Stimulated activated CD4-positive, alpha-beta T cell treated with anti-CD3 and anti-CD28 coated beads, Interleukin-2, amount 100 ng/mL, for 24 hours (primary cell): ENCODE results near the gene SSTR4.
"Not testable (repeated sequence)": the region's sequence is repeated elsewhere in the genome, so short reads cannot be mapped to it uniquely, and the experiment has no call there.

Experiments used
- DNase-seq, 2 donors: peaks; one replicate each; pipeline ENCODE4 v3.0.0-alpha.2; 2020

Gene SSTR4

GRCh38 chr20:23018941-23019340 lies 16.2 kb upstream of the SSTR4 start:
- DNase-seq, result no peak

GRCh38 chr20:23019403-23019802 lies 15.7 kb upstream of the SSTR4 start:
- DNase-seq, result no peak

DNA sequence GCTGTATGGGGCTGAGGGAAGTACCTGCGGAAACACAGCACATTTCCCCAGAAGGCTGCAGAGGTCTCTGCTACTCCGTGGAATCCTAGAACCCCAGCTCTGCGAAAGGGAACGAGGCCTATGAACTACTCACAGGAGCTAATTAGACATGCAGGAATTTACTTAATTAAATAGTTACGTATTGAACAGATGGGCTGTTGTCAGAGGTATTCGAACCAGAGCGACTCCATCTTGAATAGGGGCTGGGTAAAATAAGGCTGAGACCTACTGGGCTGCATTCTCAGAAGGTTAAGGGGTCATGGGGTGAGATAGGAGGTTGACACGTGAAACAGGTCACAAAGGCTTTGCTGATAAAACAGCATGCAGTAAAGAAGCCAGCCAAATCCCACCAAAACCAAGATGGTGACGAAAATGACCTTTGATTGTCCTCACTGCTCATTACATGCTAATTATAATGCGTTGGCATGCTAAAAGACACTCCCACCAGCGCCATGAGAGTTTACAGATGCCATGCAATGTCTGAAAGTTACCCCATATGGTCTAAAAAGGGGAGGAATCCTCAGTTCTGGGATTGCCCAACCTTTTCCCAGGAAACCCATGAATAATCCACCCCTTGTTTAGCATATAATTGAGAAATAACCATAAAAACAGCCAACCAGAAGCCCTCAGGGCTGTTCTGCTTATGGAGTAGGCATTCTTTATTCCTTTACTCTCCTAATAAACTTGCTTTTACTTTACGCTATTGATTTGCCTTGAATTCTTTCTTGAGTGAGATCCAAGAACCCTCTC lies 14.7 kb upstream of the SSTR4 start:
- no peak for DNase-seq

DNA sequence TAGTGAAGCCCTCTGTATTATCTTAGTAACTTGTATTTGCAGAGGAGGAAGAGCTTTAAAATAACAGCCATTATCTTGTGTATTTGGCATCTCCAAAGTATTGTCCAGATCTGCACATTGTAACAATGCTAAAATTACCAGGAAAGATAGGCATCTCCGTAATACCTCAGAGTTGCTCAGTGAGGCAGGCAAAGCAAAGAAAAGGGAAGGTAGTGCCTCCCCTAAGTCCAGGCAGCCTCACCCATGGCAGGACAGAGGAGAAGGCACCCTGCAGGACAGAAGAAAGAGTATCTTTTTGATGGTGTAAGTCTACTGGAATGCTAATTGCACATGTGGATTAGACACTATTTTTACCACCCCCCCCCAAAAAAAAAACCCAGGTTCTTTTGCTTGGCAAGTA lies 13.6 kb upstream of the SSTR4 start:
- no peak for DNase-seq

DNA sequence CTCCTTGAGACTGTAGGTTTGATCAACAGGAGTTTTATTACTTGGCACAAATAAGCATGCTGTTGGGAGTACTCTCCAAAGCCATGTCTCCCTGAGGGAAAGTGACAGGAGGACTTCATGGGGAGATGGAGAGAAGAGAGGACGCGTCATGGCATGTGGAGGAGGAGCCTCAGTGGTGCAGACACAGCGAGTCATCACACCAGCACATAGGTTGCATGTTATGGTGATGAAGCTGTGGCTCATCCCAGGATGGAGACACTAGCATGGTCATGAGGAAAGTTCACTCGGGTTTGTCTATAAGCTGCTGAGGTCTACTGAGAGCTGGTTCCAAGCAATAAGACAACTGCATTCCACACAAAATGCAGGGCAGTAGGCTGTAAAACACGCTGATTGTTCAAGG lies 13.2 kb upstream of the SSTR4 start:
- DNase-seq, result no peak

DNA sequence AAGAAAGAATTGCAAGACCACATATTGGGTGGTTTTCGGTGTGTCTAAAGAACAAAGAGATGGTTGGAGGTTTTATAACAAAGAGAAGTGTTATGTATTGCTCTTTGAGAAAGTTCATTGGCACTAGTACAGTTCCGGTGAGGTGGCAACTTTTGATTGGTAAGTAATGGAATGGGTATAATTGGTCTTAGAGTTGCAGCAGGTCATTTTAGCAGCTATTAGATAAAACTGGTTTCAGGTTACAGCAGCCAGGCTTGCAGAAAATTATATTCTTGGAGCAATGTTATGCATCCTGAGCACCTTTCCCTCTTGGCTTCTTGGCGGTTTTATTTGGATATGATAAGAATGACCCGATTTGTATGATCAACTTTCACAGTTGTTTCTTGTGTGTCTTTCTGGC lies 12.3 kb upstream of the SSTR4 start:
- no peak for DNase-seq

DNA sequence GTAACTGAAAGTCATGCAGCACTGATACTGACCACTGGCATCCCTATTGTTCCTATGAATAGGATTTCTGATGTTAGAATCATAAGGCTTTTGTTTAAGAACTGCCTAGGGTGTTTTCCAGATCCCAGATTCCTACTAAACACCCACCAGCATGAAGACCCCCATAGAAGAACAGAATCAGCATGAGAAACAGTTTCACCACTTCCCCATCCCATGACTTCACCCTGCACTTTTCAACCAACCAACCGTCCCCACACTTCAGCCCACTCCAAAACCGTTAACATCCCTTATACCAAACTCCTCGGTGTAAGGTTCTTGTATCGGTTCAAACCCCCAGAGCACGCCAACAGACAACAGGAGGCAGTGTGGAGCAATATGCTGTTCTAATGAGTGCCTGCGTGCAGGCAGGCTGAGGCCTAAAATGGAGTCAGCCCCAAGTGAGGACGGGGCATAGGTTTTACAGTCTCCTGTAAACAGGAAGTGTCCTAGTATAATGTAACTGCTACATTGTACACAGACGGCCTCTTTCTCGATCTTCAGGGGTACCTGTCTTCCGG lies 11.4 kb upstream of the SSTR4 start:
- no peak for DNase-seq

DNA sequence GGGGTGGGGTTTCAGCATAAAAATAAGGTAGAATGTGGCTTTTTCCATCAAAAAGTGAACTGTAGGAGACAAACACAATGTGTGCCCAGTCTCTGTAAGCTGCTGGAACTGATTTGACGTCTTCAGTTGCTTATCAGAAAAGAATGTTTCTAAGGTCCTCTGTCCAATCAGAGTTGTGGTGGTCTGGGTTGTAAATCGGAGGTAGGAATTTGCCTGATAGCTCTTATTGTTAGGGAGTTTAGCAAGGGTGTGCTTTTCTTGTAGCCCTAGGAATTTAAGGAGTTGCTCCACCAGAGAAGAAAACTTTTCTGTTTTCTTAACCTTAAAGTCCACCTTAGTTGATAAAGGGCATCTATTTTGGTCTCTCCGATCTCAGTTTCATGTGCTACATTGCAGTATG lies 10.4 kb upstream of the SSTR4 start:
- no peak for DNase-seq

- not testable (repeated sequence) for DNase-seq
Observed at GRCh38 chr20:23025503-23025902, 9.6 kb upstream of the SSTR4 start.

DNA sequence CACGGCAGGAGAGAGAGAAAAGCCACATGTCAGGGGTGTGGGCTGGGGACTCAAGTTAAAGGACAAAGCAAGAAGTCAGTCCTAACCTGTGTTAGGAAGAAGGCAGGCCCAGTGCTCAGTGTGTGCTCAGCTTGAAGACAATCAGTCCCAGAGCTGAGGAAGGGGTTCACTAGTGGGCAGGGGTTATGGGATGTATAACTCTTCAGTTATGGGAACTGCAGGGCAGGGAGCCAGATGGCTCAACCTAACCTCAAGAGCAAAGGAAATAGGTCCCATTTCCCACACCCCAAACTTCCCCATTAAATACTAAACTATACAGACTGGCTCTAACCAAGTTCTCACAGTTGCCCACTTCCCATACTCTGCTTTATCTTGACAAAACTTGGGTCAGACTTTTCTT lies 7.4 kb upstream of the SSTR4 start:
- no peak for DNase-seq

DNA sequence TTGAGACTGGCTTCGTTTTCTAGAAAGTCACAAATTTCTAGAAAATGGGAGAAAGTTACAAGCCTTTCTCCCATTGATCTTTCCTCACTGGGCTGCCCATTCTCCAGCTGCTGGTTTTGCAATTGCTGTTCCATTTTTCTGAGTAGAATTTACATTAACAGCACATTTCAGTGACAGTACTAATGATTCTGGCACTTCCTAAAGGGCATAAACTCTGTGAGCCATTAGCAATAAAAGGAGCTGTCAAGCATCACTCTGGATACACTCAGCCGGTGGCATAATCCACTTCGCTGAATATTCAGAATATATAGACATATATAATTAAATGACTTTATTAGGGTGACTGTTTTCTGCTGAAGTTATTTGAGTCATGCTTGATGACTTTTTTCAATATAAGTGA lies 6.7 kb upstream of the SSTR4 start:
- DNase-seq, result no peak

- DNase-seq, result no peak
Observed at GRCh38 chr20:23029324-23029723, 5.8 kb upstream of the SSTR4 start.

DNA sequence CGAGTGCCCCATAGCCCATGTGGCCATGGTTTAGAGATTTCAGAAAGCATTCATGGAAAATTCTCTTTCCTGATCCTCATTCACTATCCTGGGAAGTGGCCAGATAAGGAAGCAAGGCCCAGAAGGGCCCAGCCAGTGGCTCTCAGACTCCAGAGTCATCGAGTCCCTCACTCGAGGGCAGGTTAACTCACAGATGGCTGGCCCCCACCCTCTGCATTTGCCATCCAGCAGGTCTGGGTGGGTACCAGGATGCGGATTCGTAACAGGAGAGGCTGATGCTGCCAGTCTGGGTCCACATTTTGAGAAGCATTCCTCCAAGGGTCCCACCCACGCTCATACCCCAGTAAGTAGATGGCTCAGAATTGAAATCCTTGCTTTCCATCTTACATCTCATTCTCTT lies 3.8 kb upstream of the SSTR4 start:
- DNase-seq, result no peak

DNA sequence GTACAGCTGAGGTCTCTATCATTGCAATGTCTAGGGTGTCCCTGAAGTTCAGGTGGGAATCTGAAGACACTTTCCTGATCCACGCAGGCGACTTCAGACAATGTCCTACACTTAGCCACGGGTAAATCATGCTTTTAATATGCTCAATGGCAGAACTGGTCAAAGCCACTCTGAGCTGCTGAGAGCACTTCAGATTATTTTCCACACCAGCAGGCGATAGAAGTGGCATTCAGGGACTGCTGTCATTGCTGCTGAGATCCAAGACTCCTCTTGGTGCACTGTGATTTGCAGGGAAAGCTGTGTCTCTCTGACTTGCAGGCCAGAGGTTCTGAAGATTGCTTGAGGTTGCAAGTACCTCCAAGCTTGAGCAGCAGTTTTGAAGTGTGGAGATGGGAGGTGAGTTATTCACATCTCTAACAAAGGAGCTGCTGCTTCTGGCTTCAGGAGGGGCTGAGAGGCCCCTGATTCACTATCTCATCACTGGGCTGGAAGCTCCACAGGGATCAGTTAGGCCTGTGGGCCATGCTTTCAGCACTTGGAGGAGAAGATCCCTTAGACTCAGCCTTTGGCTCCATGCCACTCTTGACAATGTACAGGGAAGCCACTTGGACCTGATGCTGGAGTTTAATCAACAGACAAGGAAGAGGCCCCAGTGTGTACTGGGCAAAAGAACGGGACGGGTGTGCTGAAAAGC lies 2.9 kb upstream of the SSTR4 start:
- no peak for DNase-seq

- DNase-seq, result no peak
Observed at GRCh38 chr20:23032750-23033078, 2.4 kb upstream of the SSTR4 start.

- DNase-seq, result no peak
Observed at GRCh38 chr20:23033918-23034317, 1.2 kb upstream of the SSTR4 start.

DNA sequence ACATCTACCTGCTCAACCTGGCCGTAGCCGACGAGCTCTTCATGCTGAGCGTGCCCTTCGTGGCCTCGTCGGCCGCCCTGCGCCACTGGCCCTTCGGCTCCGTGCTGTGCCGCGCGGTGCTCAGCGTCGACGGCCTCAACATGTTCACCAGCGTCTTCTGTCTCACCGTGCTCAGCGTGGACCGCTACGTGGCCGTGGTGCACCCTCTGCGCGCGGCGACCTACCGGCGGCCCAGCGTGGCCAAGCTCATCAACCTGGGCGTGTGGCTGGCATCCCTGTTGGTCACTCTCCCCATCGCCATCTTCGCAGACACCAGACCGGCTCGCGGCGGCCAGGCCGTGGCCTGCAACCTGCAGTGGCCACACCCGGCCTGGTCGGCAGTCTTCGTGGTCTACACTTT lies 619 bp downstream of the SSTR4 start:
- no peak for DNase-seq

DNA sequence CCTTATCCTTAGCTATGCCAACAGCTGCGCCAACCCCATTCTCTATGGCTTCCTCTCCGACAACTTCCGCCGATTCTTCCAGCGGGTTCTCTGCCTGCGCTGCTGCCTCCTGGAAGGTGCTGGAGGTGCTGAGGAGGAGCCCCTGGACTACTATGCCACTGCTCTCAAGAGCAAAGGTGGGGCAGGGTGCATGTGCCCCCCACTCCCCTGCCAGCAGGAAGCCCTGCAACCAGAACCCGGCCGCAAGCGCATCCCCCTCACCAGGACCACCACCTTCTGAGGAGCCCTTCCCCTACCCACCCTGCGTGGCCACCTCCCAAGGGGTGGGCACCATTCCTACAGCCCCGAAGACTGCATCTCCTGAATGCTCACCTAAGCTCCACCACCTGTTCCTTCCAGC lies 1.3 kb downstream of the SSTR4 start:
- DNase-seq, result no peak

DNA sequence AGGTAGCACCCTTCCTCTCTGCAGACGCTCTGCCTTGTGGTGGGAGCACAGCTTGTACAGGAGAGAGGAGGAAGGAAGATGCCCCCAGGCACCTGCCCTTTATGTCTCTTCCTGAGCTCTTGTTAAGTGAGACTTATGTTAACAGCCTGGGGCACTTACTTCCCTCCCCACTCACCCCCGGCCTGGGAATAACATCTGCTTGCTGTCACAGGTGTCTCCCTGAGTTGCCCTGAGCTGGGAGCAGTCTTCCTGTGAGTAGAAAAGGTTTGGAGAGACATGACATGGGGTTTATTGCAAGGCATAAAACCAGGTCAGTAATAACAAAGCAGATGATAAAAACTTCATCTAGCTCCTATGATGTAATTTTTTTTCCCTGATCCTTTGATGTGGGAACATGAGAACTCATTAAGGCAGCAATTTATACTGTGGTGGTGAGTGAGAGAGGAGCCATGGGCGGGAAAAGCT lies 1.9 kb downstream of the SSTR4 start:
- no peak for DNase-seq

DNA sequence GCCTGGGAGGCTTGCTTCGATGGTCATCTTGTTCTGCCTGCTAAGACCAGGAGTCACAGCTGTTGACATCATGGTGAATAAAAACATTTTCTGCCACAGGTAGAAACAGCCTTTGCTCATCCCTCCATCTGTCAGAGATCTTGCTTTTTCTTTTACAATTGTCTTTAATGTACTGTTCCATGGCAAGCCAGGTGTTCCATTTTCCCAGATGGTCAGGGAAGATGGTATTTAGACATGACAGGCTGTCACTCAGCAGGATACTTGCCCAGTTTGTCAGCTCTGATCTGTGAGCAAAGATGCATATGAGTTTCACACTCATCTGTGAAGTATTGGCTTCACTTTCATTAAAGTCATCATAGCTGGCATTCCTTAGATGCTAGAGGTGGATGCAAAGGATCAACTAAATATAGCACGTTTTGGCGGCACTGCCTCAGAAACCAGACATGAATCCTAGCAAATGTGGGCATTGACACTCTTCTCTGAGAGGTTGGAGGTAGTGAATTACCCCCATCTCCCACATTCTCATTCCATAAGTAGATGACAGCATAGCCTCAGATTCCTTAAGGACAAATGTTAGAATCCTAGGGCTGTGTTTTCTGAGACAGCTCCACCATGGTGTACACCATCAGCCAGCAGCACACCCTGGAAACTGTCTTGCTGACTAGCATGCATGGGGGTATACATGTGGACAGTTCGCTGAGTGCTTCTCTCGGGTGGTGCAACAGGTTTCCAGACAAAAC lies 4.2 kb downstream of the SSTR4 start:
- no peak for DNase-seq

GRCh38 chr20:23039885-23040508 lies 4.9 kb downstream of the SSTR4 start:
- DNase-seq, result no peak

GRCh38 chr20:23042270-23042669 lies 7.2 kb downstream of the SSTR4 start:
- no peak for DNase-seq

DNA sequence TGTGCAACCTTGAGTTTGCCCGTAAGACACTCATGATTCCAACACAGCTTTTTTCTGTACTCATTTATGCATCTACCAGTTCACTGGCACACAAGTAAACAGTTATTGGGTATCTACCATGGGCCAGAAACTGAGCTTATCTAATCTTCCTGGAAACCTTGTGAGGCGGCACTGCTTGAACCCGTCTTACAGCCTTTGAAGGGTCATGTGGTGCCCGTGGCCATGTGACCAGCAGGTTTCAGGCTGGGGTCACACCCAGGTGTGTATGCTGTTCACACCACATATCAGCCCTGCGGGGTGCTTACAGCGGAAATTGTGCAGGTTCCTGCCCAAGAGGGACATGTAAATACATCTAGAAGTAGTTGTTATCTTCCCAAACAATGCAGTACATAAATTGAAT lies 8.3 kb downstream of the SSTR4 start:
- DNase-seq, result peak in 1 of 2 donors; percentile 10
